ENCODE data around the gene SMARCA4.

DNA sequence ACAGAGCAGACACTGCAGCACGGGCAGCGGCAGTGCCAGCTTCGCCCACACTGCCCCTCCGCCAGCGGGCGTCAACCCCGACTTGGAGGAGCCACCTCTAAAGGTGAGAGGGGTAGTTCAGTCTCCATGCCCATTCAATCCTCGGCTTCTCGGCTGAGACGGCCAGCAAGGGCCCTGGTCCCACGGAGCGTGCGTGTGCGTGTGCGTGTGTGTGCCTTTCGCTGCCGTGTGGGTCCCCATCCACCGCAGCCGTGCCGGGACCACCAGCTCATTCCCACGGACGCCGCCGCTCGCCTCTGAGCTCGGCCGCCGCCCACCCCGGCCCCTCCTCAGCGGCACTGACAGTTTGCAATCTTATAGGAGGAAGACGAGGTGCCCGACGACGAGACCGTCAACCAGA, 72.9 kb downstream of the SMARCA4 start:
- no peak for TF ChIP-seq POLR2A (IDR thresholded peaks at IDR 0.05)
- TF ChIP-seq CTCF (IDR thresholded peaks at IDR 0.05) = no peak

All from lower leg skin (tissue), 3 donors.